ENCODE measurements around the gene OTUD6A. TPM values are rescaled to one million over a fixed set of nuclear protein-coding genes. Genes with fewer than 3 reads are reported as not detected.

OTUD6A gene
- polyA plus RNA-seq, 3 donors, result not detected

DNA sequence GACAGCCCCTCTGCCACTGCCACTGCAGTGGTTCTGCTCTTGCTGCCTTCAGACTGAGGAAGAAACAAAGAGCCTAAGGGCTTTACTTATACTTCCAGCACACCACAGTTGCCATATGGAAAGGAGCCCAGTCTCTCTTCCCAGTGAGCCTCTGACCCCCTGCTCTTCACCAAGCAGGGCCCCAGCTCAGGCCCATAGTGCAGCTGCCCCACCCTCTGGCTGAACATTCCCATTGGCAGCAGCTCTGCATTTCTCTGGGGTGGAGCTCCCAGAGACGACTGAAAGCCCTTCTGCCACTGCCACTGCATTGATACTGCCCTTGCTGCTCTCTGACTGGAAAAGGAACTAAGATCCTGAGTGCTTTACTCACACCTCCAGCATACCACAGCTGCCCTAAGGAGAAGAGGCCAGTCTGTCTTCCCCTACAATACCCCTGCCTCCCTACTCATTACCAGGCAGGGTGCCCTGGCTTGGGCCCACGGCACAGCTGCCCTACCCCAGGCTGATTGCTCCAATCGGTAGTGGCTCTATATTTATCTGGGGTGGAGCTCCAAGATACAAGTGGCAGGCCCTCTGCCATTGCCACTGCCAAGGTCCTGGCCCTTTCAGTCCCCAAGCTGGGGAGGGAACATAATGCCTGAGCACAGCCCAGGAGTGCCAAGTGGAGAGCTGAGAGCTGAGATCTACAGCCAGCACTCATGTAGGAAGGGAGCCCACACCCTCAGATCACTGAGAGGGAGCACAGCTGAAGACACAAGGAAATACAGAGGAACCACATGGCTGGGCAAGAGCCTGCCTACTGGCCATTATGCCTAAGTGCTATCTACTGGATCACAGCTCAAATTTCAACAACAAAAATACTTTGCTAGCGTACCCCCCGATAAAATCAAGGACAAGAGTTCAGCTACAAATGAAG is 48.5 kb upstream of the OTUD6A start:
- H3K79me2 ChIP-seq (ENCODE audit: insufficient read depth, low read length), result no peaks in the 10 kb centered on the region
- Mint-ChIP-seq H3K36me3 (no peaks in the 10 kb centered on the region), H3K4me1 (no peaks in the 10 kb centered on the region), H3K9me3 (peaks cover 0 to 5% (median 1%) of the 10 kb centered on the region in 7 donors), H3K4me3 (no peak overlapping the region), H3K27ac (no peak overlapping the region), H3K27me3 (ENCODE audit: low read depth in 3 of 3) (peaks cover 2 to 11% (median 4%) of the 10 kb centered on the region in 3 donors)
- H3K27me3 ChIP-seq (ENCODE audit: control insufficient read depth in 2 of 2, insufficient read depth in 2 of 2, low read length in 2 of 2), result no peaks in the 10 kb centered on the region
- no peak for DNase-seq
- no peak overlapping the region for H3K4me3 ChIP-seq (replicated peaks in 1 of 3; ENCODE audit: low read depth in 2 of 3, low read length in 3 of 3)
- no peaks in the 10 kb centered on the region for H3K36me3 ChIP-seq (replicated peaks in 1 of 2; ENCODE audit: control insufficient read depth in 1 of 2, insufficient read depth in 2 of 2, low read length in 2 of 2)
- intact Hi-C loops (cut with micrococcal nuclease), result no loop called here
- TF ChIP-seq, protein P1, sequence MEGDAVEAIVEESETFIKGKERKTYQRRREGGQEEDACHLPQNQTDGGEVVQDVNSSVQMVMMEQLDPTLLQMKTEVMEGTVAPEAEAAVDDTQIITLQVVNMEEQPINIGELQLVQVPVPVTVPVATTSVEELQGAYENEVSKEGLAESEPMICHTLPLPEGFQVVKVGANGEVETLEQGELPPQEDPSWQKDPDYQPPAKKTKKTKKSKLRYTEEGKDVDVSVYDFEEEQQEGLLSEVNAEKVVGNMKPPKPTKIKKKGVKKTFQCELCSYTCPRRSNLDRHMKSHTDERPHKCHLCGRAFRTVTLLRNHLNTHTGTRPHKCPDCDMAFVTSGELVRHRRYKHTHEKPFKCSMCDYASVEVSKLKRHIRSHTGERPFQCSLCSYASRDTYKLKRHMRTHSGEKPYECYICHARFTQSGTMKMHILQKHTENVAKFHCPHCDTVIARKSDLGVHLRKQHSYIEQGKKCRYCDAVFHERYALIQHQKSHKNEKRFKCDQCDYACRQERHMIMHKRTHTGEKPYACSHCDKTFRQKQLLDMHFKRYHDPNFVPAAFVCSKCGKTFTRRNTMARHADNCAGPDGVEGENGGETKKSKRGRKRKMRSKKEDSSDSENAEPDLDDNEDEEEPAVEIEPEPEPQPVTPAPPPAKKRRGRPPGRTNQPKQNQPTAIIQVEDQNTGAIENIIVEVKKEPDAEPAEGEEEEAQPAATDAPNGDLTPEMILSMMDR (IDR thresholded peaks at IDR 0.05), result no peak
- H3K4me1 ChIP-seq (ENCODE audit: control insufficient read depth in 1 of 2, insufficient read depth in 2 of 2, low read length in 2 of 2), result no peaks in the 10 kb centered on the region
- H3K4me2 ChIP-seq (replicated peaks; ENCODE audit: extremely low read depth, low read length, poor library complexity, severe bottlenecking), result no peak overlapping the region
- no peak overlapping the region for H2AFZ ChIP-seq (ENCODE audit: insufficient read depth, low read depth, low read length, poor library complexity, severe bottlenecking)
- no peaks in the 10 kb centered on the region for H4K20me1 ChIP-seq (ENCODE audit: insufficient read depth, low read length)
- H3K9ac ChIP-seq (ENCODE audit: insufficient read depth, low read length, poor library complexity, severe bottlenecking), result no peak overlapping the region
- no peak overlapping the region for H3K27ac ChIP-seq (ENCODE audit: low read depth in 1 of 2, low read length in 2 of 2)
- H3K9me3 ChIP-seq (replicated peaks in 1 of 2; ENCODE audit: control insufficient read depth in 1 of 2, insufficient read depth in 1 of 2, low read length in 2 of 2), result no peaks in the 10 kb centered on the region
- 77% methylated on average over 3 of the region's 5 CpGs for WGBS (ENCODE audit: insufficient coverage)

DNA sequence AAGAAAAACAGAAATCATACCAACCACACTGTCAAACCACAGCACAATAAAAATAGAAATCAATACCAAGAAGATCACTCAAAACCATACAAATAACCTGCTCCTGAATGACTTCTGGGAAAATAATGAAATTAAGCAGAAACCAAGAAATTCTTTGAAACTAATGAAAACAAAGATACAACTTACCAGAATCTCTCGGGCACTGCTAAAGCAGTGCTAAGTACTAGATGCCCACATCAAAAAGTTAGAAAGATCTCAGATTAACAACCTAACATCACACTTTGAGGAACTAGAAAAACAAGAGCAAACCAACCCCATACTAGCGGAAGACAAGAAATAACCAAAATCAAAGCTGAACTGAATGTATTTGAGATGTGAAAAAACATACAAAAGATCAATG is 45.7 kb upstream of the OTUD6A start:
- H3K4me2 ChIP-seq (replicated peaks; ENCODE audit: extremely low read depth, low read length, poor library complexity, severe bottlenecking), result no peak overlapping the region
- H3K9ac ChIP-seq (ENCODE audit: insufficient read depth, low read length, poor library complexity, severe bottlenecking), result no peak overlapping the region
- H3K9me3 ChIP-seq (replicated peaks in 1 of 2; ENCODE audit: control insufficient read depth in 1 of 2, insufficient read depth in 1 of 2, low read length in 2 of 2), result no peaks in the 10 kb centered on the region
- no peaks in the 10 kb centered on the region for H3K36me3 ChIP-seq (replicated peaks in 1 of 2; ENCODE audit: control insufficient read depth in 1 of 2, insufficient read depth in 2 of 2, low read length in 2 of 2)
- H3K27me3 ChIP-seq (ENCODE audit: control insufficient read depth in 2 of 2, insufficient read depth in 2 of 2, low read length in 2 of 2), result no peaks in the 10 kb centered on the region
- no peak overlapping the region for H3K27ac Mint-ChIP-seq
- H3K4me3 Mint-ChIP-seq, result no peak overlapping the region
- no peak overlapping the region for H3K4me3 ChIP-seq (replicated peaks in 1 of 3; ENCODE audit: low read depth in 2 of 3, low read length in 3 of 3)
- peaks cover 0 to 5% (median 1%) of the 10 kb centered on the region in 7 donors for H3K9me3 Mint-ChIP-seq
- no peak for DNase-seq
- no CpG with 5 or more reads among the region's 2 CpGs for WGBS (ENCODE audit: insufficient coverage)
- no peaks in the 10 kb centered on the region for H4K20me1 ChIP-seq (ENCODE audit: insufficient read depth, low read length)
- H3K27ac ChIP-seq (ENCODE audit: low read depth in 1 of 2, low read length in 2 of 2), result no peak overlapping the region
- peaks cover 2 to 13% (median 2%) of the 10 kb centered on the region in 3 donors for H3K27me3 Mint-ChIP-seq (ENCODE audit: low read depth in 3 of 3)
- no peaks in the 10 kb centered on the region for H3K4me1 ChIP-seq (ENCODE audit: control insufficient read depth in 1 of 2, insufficient read depth in 2 of 2, low read length in 2 of 2)
- H2AFZ ChIP-seq (ENCODE audit: insufficient read depth, low read depth, low read length, poor library complexity, severe bottlenecking), result no peak overlapping the region
- intact Hi-C loops (cut with micrococcal nuclease), result no loop called here
- H3K79me2 ChIP-seq (ENCODE audit: insufficient read depth, low read length), result no peaks in the 10 kb centered on the region
- TF ChIP-seq, protein P1 (IDR thresholded peaks at IDR 0.05), result no peak
- no peaks in the 10 kb centered on the region for H3K4me1 Mint-ChIP-seq
- no peaks in the 10 kb centered on the region for H3K36me3 Mint-ChIP-seq
